Measurements from ENCODE around the gene CDKAL1.
"Not testable (repeated sequence)": the region's sequence is repeated elsewhere in the genome, so short reads cannot be mapped to it uniquely, and the experiment has no call there.

CDKAL1 gene

GRCh38 chr6:21246075-21246474, 711.8 kb downstream of the CDKAL1 start:
- Histone ChIP-seq H3K27ac (replicated peaks) (no peak overlapping the region), H3K27me3 (ENCODE audit: insufficient read depth, poor library complexity, severe bottlenecking) (no peaks in the 10 kb centered on the region), H3K4me3 (replicated peaks; ENCODE audit: insufficient read depth, low read length) (no peak overlapping the region)
- DNase-seq (ENCODE audit: low read depth in 1 of 2, low spot score in 1 of 2): no peak
- no peak for TF ChIP-seq CTCF (IDR thresholded peaks at IDR 0.05; ENCODE audit: insufficient read depth, low read length)
- TF ChIP-seq GABPA (IDR thresholded peaks at IDR 0.05; ENCODE audit: low read depth): no peak
- TF ChIP-seq SPI1 (IDR thresholded peaks at IDR 0.05; ENCODE audit: borderline replicate concordance, low read depth): no peak
- TF ChIP-seq REST (IDR thresholded peaks at IDR 0.05; ENCODE audit: insufficient replicate concordance, low read depth): no peak
- no peak for TF ChIP-seq POLR2AphosphoS5 (IDR thresholded peaks at IDR 0.05; ENCODE audit: low read depth)

- not testable (repeated sequence) for DNase-seq (ENCODE audit: low read depth in 1 of 2, low spot score in 1 of 2); H3K27ac ChIP-seq (replicated peaks)
Observed at GRCh38 chr6:21254460-21254859, 720.2 kb downstream of the CDKAL1 start.

GRCh38 chr6:21256197-21256596, 721.9 kb downstream of the CDKAL1 start:
- TF ChIP-seq GABPA (IDR thresholded peaks at IDR 0.05; ENCODE audit: low read depth): no peak
- no peak for TF ChIP-seq SPI1 (IDR thresholded peaks at IDR 0.05; ENCODE audit: borderline replicate concordance, low read depth)
- no peak for TF ChIP-seq CTCF (IDR thresholded peaks at IDR 0.05; ENCODE audit: insufficient read depth, low read length)
- no peak for TF ChIP-seq REST (IDR thresholded peaks at IDR 0.05; ENCODE audit: insufficient replicate concordance, low read depth)
- no peak for TF ChIP-seq POLR2AphosphoS5 (IDR thresholded peaks at IDR 0.05; ENCODE audit: low read depth)
- no peaks in the 10 kb centered on the region for H3K27me3 ChIP-seq (ENCODE audit: insufficient read depth, poor library complexity, severe bottlenecking)
- DNase-seq (ENCODE audit: low read depth in 1 of 2, low spot score in 1 of 2): no peak
- H3K27ac ChIP-seq (replicated peaks): no peak overlapping the region
- H3K4me3 ChIP-seq (replicated peaks; ENCODE audit: insufficient read depth, low read length): no peak overlapping the region

More at GRCh38 chr6:21254460-21254859, 720.2 kb downstream of the CDKAL1 start:
- not testable (repeated sequence) for H3K27me3 ChIP-seq (ENCODE audit: insufficient read depth, poor library complexity, severe bottlenecking); H3K4me3 ChIP-seq (replicated peaks; ENCODE audit: insufficient read depth, low read length)

- no peak overlapping the region for H3K27ac ChIP-seq (replicated peaks)
- no peak for TF ChIP-seq POLR2AphosphoS5 (IDR thresholded peaks at IDR 0.05; ENCODE audit: low read depth)
- TF ChIP-seq SPI1 (IDR thresholded peaks at IDR 0.05; ENCODE audit: borderline replicate concordance, low read depth): no peak
- no peak overlapping the region for H3K4me3 ChIP-seq (replicated peaks; ENCODE audit: insufficient read depth, low read length)
- H3K27me3 ChIP-seq (ENCODE audit: insufficient read depth, poor library complexity, severe bottlenecking): no peaks in the 10 kb centered on the region
- DNase-seq (ENCODE audit: low read depth in 1 of 2, low spot score in 1 of 2): no peak
Observed at GRCh38 chr6:21257125-21257524, 722.9 kb downstream of the CDKAL1 start.

DNA sequence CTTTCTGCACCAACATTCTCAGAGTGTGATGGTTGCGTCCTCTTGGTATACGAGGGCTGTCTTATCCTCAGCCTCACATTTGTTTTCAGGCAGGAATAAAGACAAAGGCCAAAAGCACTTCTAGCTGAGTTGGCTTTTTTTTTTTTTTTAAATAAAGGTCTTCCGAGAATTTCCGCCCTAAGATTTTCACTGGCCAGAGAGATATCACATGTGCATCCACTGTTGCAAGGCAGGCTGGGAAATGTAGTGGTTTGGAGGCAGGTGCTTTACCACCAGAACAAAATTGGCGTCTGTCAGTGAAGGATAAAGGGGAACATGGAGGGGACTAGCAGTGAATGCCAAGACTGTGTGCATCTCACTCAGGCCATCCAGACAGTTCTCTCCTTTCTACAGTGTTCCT, 724.4 kb downstream of the CDKAL1 start:
- no peak for TF ChIP-seq SPI1 (IDR thresholded peaks at IDR 0.05; ENCODE audit: borderline replicate concordance, low read depth)
- TF ChIP-seq REST (IDR thresholded peaks at IDR 0.05; ENCODE audit: insufficient replicate concordance, low read depth): no peak
- Histone ChIP-seq H3K27me3 (ENCODE audit: insufficient read depth, poor library complexity, severe bottlenecking) (no peaks in the 10 kb centered on the region), H3K27ac (replicated peaks) (no peak overlapping the region), H3K4me3 (replicated peaks; ENCODE audit: insufficient read depth, low read length) (no peak overlapping the region)
- DNase-seq (ENCODE audit: low read depth in 1 of 2, low spot score in 1 of 2): no peak
